Stimulated activated memory B cell treated with anti-CD40 and anti-IgM and Interleukin-4, amounts not matched to agents 10 μg/mL and 1 μg/mL and 100 μg/mL, for 72 hours (primary cell): ENCODE data around the gene KTI12.
A peak's percentile ranks its signal among the peaks of the same experiment; 100 is the strongest.
"Not testable (repeated sequence)": the region's sequence is repeated elsewhere in the genome, so short reads cannot be mapped to it uniquely, and the experiment has no call there.

ENCODE experiments used
- ATAC-seq: fragments of 150-1000 bp; cut with Tn5 transposase; 2 replicates; pipeline ENCODE4 v1.10.0; 2021
- H3K27ac Mint-ChIP-seq: one replicate; pipeline ENCODE4 v1.8.0; 2022; ENCODE audit warnings: mild to moderate bottlenecking, mixed read lengths
- H3K27me3 Mint-ChIP-seq: one replicate; pipeline ENCODE4 v1.8.0; 2022; ENCODE audit warnings: mixed read lengths
- H3K36me3 Mint-ChIP-seq: one replicate; pipeline ENCODE4 v1.8.0; 2022; ENCODE audit warnings: mixed read lengths
- H3K4me1 Mint-ChIP-seq: one replicate; pipeline ENCODE4 v1.8.0; 2022; ENCODE audit warnings: mixed read lengths
- H3K4me3 Mint-ChIP-seq: one replicate; pipeline ENCODE4 v1.8.0; 2022; ENCODE audit warnings: mild to moderate bottlenecking, moderate library complexity, mixed read lengths
- H3K9me3 Mint-ChIP-seq: one replicate; pipeline ENCODE4 v1.8.0; 2022; ENCODE audit warnings: mixed read lengths

KTI12 gene

GRCh38 chr1:52054496-52055065, 21.0 kb upstream of the KTI12 start:
- Mint-ChIP-seq H3K27me3 (no peaks in the 10 kb centered on the region), H3K27ac (peak overlapping the region; percentile 85), H3K4me1 (peaks cover 53% of the 10 kb centered on the region), H3K4me3 (peak overlapping the region; percentile 96), H3K36me3 (no peaks in the 10 kb centered on the region), H3K9me3 (no peaks in the 10 kb centered on the region)
- no peak for ATAC-seq

- Mint-ChIP-seq H3K27me3 (no peaks in the 10 kb centered on the region), H3K9me3 (no peaks in the 10 kb centered on the region), H3K4me3 (peak overlapping the region; percentile 96), H3K36me3 (no peaks in the 10 kb centered on the region), H3K4me1 (peaks cover 53% of the 10 kb centered on the region), H3K27ac (no peak overlapping the region)
- ATAC-seq: no peak
Observed at GRCh38 chr1:52053862-52054261, 20.3 kb upstream of the KTI12 start.

- H3K27me3 Mint-ChIP-seq, H3K9me3 Mint-ChIP-seq, ATAC-seq, H3K4me3 Mint-ChIP-seq, H3K27ac Mint-ChIP-seq: not testable (repeated sequence)
- Mint-ChIP-seq H3K4me1 (peaks cover 42% of the 10 kb centered on the region), H3K36me3 (peaks cover 27% of the 10 kb centered on the region)
Observed at GRCh38 chr1:52049337-52049736, 15.7 kb upstream of the KTI12 start.

- ATAC-seq, H3K27me3 Mint-ChIP-seq, H3K9me3 Mint-ChIP-seq, H3K4me3 Mint-ChIP-seq, H3K27ac Mint-ChIP-seq: not testable (repeated sequence)
- H3K36me3 Mint-ChIP-seq: peaks cover 34% of the 10 kb centered on the region
- H3K4me1 Mint-ChIP-seq: peaks cover 22% of the 10 kb centered on the region
Observed at GRCh38 chr1:52045666-52046195, 12.1 kb upstream of the KTI12 start.

GRCh38 chr1:52045236-52045635, 11.6 kb upstream of the KTI12 start:
- H3K9me3 Mint-ChIP-seq: no peaks in the 10 kb centered on the region
- H3K27me3 Mint-ChIP-seq: no peaks in the 10 kb centered on the region
- ATAC-seq: no peak
- no peak overlapping the region for H3K4me3 Mint-ChIP-seq
- no peak overlapping the region for H3K27ac Mint-ChIP-seq
- peaks cover 34% of the 10 kb centered on the region for H3K36me3 Mint-ChIP-seq
- H3K4me1 Mint-ChIP-seq: peaks cover 17% of the 10 kb centered on the region

GRCh38 chr1:52041551-52042185, 8.1 kb upstream of the KTI12 start:
- Mint-ChIP-seq H3K27ac (no peak overlapping the region), H3K9me3 (no peaks in the 10 kb centered on the region), H3K27me3 (no peaks in the 10 kb centered on the region), H3K4me1 (peaks cover 14% of the 10 kb centered on the region), H3K36me3 (peaks cover 37% of the 10 kb centered on the region), H3K4me3 (no peak overlapping the region)
- ATAC-seq: no peak

GRCh38 chr1:52037909-52038308, 4.3 kb upstream of the KTI12 start:
- no peak overlapping the region for H3K27ac Mint-ChIP-seq
- no peak for ATAC-seq
- H3K9me3 Mint-ChIP-seq: no peaks in the 10 kb centered on the region
- H3K36me3 Mint-ChIP-seq: peaks cover 27% of the 10 kb centered on the region
- peaks cover 7% of the 10 kb centered on the region for H3K4me1 Mint-ChIP-seq
- no peaks in the 10 kb centered on the region for H3K27me3 Mint-ChIP-seq
- H3K4me3 Mint-ChIP-seq: no peak overlapping the region

- Mint-ChIP-seq H3K27ac (no peak overlapping the region), H3K9me3 (no peaks in the 10 kb centered on the region), H3K4me1 (peaks cover 12% of the 10 kb centered on the region)
Observed at GRCh38 chr1:52037402-52037814, 3.8 kb upstream of the KTI12 start.

GRCh38 chr1:52034050-52034384, 407 bp upstream of the KTI12 start:
- peak overlapping the region; percentile 93 for H3K4me3 Mint-ChIP-seq
- peak overlapping the region; percentile 98 for H3K27ac Mint-ChIP-seq
- peaks cover 38% of the 10 kb centered on the region for H3K4me1 Mint-ChIP-seq
- H3K36me3 Mint-ChIP-seq: peaks cover 36% of the 10 kb centered on the region
- ATAC-seq: no peak
- no peaks in the 10 kb centered on the region for H3K9me3 Mint-ChIP-seq
- H3K27me3 Mint-ChIP-seq: no peaks in the 10 kb centered on the region

More at GRCh38 chr1:52037402-52037814, 3.8 kb upstream of the KTI12 start:
- H3K27me3 Mint-ChIP-seq: no peaks in the 10 kb centered on the region
- H3K4me3 Mint-ChIP-seq: no peak overlapping the region
- ATAC-seq: no peak
- H3K36me3 Mint-ChIP-seq: peaks cover 27% of the 10 kb centered on the region

- peak; percentile 50 for ATAC-seq
- peaks cover 38% of the 10 kb centered on the region for H3K4me1 Mint-ChIP-seq
- peaks cover 26% of the 10 kb centered on the region for H3K36me3 Mint-ChIP-seq
- H3K27me3 Mint-ChIP-seq: no peaks in the 10 kb centered on the region
- peak overlapping the region; percentile 93 for H3K4me3 Mint-ChIP-seq
- peak overlapping the region; percentile 98 for H3K27ac Mint-ChIP-seq
- H3K9me3 Mint-ChIP-seq: no peaks in the 10 kb centered on the region
Observed at GRCh38 chr1:52032785-52033131, 852 bp downstream of the KTI12 start.

- H3K9me3 Mint-ChIP-seq: no peaks in the 10 kb centered on the region
Observed at GRCh38 chr1:52032124-52032784, 1.4 kb downstream of the KTI12 start.

GRCh38 chr1:52028839-52029238, 4.8 kb downstream of the KTI12 start:
- not testable (repeated sequence) for H3K27ac Mint-ChIP-seq, H3K9me3 Mint-ChIP-seq, H3K4me3 Mint-ChIP-seq, ATAC-seq, H3K27me3 Mint-ChIP-seq
- Mint-ChIP-seq H3K4me1 (peaks cover 34% of the 10 kb centered on the region), H3K36me3 (peaks cover 35% of the 10 kb centered on the region)

More at GRCh38 chr1:52032124-52032784, 1.4 kb downstream of the KTI12 start:
- no peak for ATAC-seq
- H3K4me3 Mint-ChIP-seq: peak overlapping the region; percentile 93
- peaks cover 38% of the 10 kb centered on the region for H3K4me1 Mint-ChIP-seq
- H3K27me3 Mint-ChIP-seq: no peaks in the 10 kb centered on the region
- H3K36me3 Mint-ChIP-seq: peaks cover 27% of the 10 kb centered on the region
- H3K27ac Mint-ChIP-seq: peak overlapping the region; percentile 98

- Mint-ChIP-seq H3K4me1 (peaks cover 31% of the 10 kb centered on the region), H3K27me3 (no peaks in the 10 kb centered on the region), H3K9me3 (no peaks in the 10 kb centered on the region), H3K4me3 (no peak overlapping the region), H3K36me3 (peaks cover 40% of the 10 kb centered on the region), H3K27ac (no peak overlapping the region)
- ATAC-seq: no peak
Observed at GRCh38 chr1:52028328-52028727, 5.3 kb downstream of the KTI12 start.

- Mint-ChIP-seq H3K4me1 (peaks cover 17% of the 10 kb centered on the region), H3K36me3 (peaks cover 54% of the 10 kb centered on the region), H3K9me3 (no peaks in the 10 kb centered on the region), H3K27me3 (no peaks in the 10 kb centered on the region), H3K4me3 (no peak overlapping the region), H3K27ac (no peak overlapping the region)
- ATAC-seq: no peak
Observed at GRCh38 chr1:52026278-52026677, 7.3 kb downstream of the KTI12 start.

- peaks cover 58% of the 10 kb centered on the region for H3K36me3 Mint-ChIP-seq
- no peak for ATAC-seq
Observed at GRCh38 chr1:52022133-52022532, 11.5 kb downstream of the KTI12 start.

More at GRCh38 chr1:52022133-52022532, 11.5 kb downstream of the KTI12 start:
- H3K9me3 Mint-ChIP-seq: no peaks in the 10 kb centered on the region
- no peak overlapping the region for H3K4me3 Mint-ChIP-seq
- H3K4me1 Mint-ChIP-seq: no peaks in the 10 kb centered on the region
- H3K27me3 Mint-ChIP-seq: no peaks in the 10 kb centered on the region
- H3K27ac Mint-ChIP-seq: no peak overlapping the region
